Endothelial cell of umbilical vein (primary cell): ENCODE data around the gene CDH23. TPM values are rescaled to one million over a fixed set of nuclear protein-coding genes. Genes with fewer than 3 reads are reported as not detected.

Source experiments
- BruUV-seq: library from RNA; stranded (reverse); fragments of 400-500 nt; replicated peaks from 2 replicates; lab custom pipeline; 2021; lab: Mats Ljungman, UMichigan
- CTCF ChIA-PET: fragments of 300-600, 350-600 bp; sonication (Branson Sonifier 250); formaldehyde crosslinking; loops from one replicate; lab custom pipeline; 2021; ENCODE audit warnings: antibody characterized with exemption, inconsistent platforms; lab: Charles Lee
- POLR2A ChIA-PET: fragments of 300-600, 350-600 bp; sonication (Branson Sonifier 250); formaldehyde crosslinking; loops from one replicate; lab custom pipeline; 2021; ENCODE audit warnings: antibody characterized with exemption, inconsistent platforms; lab: Charles Lee
- DNase-seq: peaks from one replicate; pipeline ENCODE4 v3.0.0-alpha.2; 2011; ENCODE audit warnings: low read depth, low spot score
- FAIRE-seq: peaks from 2 replicates; lab custom pipeline; 2011; peaks lifted over from hg19 to GRCh38; lab: Jason Lieb, UNC
- H2AFZ ChIP-seq: 2 replicates; pipeline ENCODE4 v1.6.0; 2012; ENCODE audit warnings: low read depth, low read length, control low read depth, inconsistent platforms
- H3K27ac ChIP-seq: 2 replicates; pipeline ENCODE4 v1.5.1; 2011; ENCODE audit warnings: low read depth, mild to moderate bottlenecking, control low read depth, low read length, moderate library complexity; ENCODE audit not compliant: insufficient read depth
- H3K27me3 ChIP-seq, 2 experiments: 2 replicates each; pipeline versions ENCODE4 v1.6.0 to v1.6.1; 2011; ENCODE audit warnings: low read length in 2 of 2, mixed read lengths in 1 of 2; ENCODE audit not compliant: control insufficient read depth in 2 of 2, insufficient read depth in 2 of 2
- H3K36me3 ChIP-seq, 2 experiments: 2 replicates in 1 of 2; 3 replicates in 1 of 2; pipeline ENCODE4 v1.5.1; 2011; ENCODE audit warnings: low read length in 2 of 2, mild to moderate bottlenecking in 1 of 2, moderate library complexity in 1 of 2; ENCODE audit not compliant: control insufficient read depth in 2 of 2, insufficient read depth in 2 of 2; ENCODE audit errors: extremely low read depth in 1 of 2
- H3K4me1 ChIP-seq: 3 replicates; pipeline ENCODE4 v1.5.1; 2011; ENCODE audit warnings: mild to moderate bottlenecking, low read length; ENCODE audit not compliant: control insufficient read depth, insufficient read depth; ENCODE audit errors: extremely low read depth
- H3K4me2 ChIP-seq: 2 replicates; pipeline ENCODE4 v1.6.1; 2011; ENCODE audit warnings: low read length, control low read depth, mixed read lengths; ENCODE audit not compliant: insufficient read depth
- H3K4me3 ChIP-seq, 3 experiments: fragments of 200-600 bp in 1 of 3; sonication (generic), shearing (Covaris generic) in 1 of 3; replicated peaks in 1 of 3; 2 replicates each; pipeline ENCODE4 v1.5.1; 2011 to 2016; ENCODE audit warnings: control low read depth in 3 of 3, low read length in 3 of 3, mild to moderate bottlenecking in 2 of 3, inconsistent platforms in 1 of 3, low read depth in 1 of 3, moderate library complexity in 1 of 3; ENCODE audit not compliant: insufficient read depth in 1 of 3
- H3K79me2 ChIP-seq: 2 replicates; pipeline ENCODE4 v1.6.0; 2012; ENCODE audit warnings: low read length, inconsistent platforms; ENCODE audit not compliant: control insufficient read depth, insufficient read depth
- H3K9ac ChIP-seq: replicated peaks from 2 replicates; pipeline ENCODE3; 2011; ENCODE audit warnings: low read length, control low read depth; ENCODE audit not compliant: insufficient read depth; ENCODE audit errors: extremely low read depth
- H3K9me1 ChIP-seq: replicated peaks from 3 replicates; pipeline ENCODE4 v1.6.0; 2011; ENCODE audit warnings: mild to moderate bottlenecking, low read length; ENCODE audit not compliant: control insufficient read depth, insufficient read depth; ENCODE audit errors: extremely low read depth
- H3K9me3 ChIP-seq: replicated peaks from 2 replicates; pipeline ENCODE4 v1.5.1; 2012; ENCODE audit warnings: low read length, inconsistent platforms; ENCODE audit not compliant: control insufficient read depth, insufficient read depth
- H4K20me1 ChIP-seq: replicated peaks from 2 replicates; pipeline ENCODE3; 2011; ENCODE audit warnings: mild to moderate bottlenecking, low read length; ENCODE audit not compliant: control insufficient read depth, insufficient read depth; ENCODE audit errors: extremely low read depth
- EZH2 ChIP-seq: IDR thresholded peaks from 2 replicates; pipeline ENCODE4 v1.6.1; 2012; ENCODE audit warnings: borderline replicate concordance, low read depth, mild to moderate bottlenecking, moderate library complexity, low read length, inconsistent platforms; ENCODE audit not compliant: severe bottlenecking
- FOS ChIP-seq: IDR thresholded peaks from 2 replicates; pipeline ENCODE4 v1.6.1; 2011; ENCODE audit warnings: mild to moderate bottlenecking, low read length, moderate library complexity, borderline replicate concordance; ENCODE audit not compliant: insufficient read depth
- GATA2 ChIP-seq: IDR thresholded peaks from 2 replicates; pipeline ENCODE4 v1.7.0; 2011; ENCODE audit warnings: low read depth, mild to moderate bottlenecking, moderate library complexity, mixed read lengths, low read length; ENCODE audit not compliant: insufficient read length, insufficient read depth
- JUN ChIP-seq: IDR thresholded peaks from 2 replicates; pipeline ENCODE4 v1.6.1; 2011; ENCODE audit warnings: borderline replicate concordance, low read depth; ENCODE audit not compliant: insufficient read length, insufficient read depth
- MYC ChIP-seq: IDR thresholded peaks from one replicate; pipeline ENCODE4 v1.6.1; 2011; ENCODE audit warnings: mild to moderate bottlenecking, low read depth, low read length
- POLR2A ChIP-seq: IDR thresholded peaks from 2 replicates; pipeline ENCODE4 v1.6.1; 2012; ENCODE audit warnings: low read depth, mild to moderate bottlenecking, control low read depth, low read length
- POLR2AphosphoS5 ChIP-seq: IDR thresholded peaks from 2 replicates; pipeline ENCODE4 v1.6.1; 2012; ENCODE audit warnings: low read depth, mild to moderate bottlenecking, control low read depth, low read length, moderate library complexity; ENCODE audit not compliant: insufficient read depth
- dilution Hi-C: fragments of 300-500 bp; cut with MboI; formaldehyde crosslinking; loops from one replicate; pipeline ENCODE4 v1.15.0; 2019; ENCODE audit warnings: low sequenced_read_pairs; ENCODE audit not compliant: extremely low pct_ligation_motif_present
- intact Hi-C: fragments of 100-400 bp; cut with micrococcal nuclease; formaldehyde crosslinking; loops from one replicate; pipeline ENCODE4 v1.10.0; 2022
- polyA plus RNA-seq, 4 experiments: library from polyadenylated mRNA; depleted of rRNA in 3 of 4; stranded (reverse) in 3 of 4; unstranded in 1 of 4; fragments of >200 nt; gene quantifications; 2 replicates each; pipeline versions ENCODE4 v1.2.1 to v1.2.3, GENCODE V29; 2011 to 2012; ENCODE audit warnings: missing spikeins in 1 of 4
- total RNA-seq: library from RNA; stranded (reverse); gene quantifications from 2 replicates; pipeline ENCODE4 v1.2.3, GENCODE V29; 2021
- TF ChIP-seq, protein P1 (sequence below), 2 donors: IDR thresholded peaks; 1 replicate in 1 of 2; 2 replicates in 1 of 2; pipeline ENCODE4 v1.5.1; 2011; ENCODE audit warnings: low read length in 2 of 2, mild to moderate bottlenecking in 2 of 2, moderate library complexity in 2 of 2, control low read depth in 1 of 2, inconsistent platforms in 1 of 2, low read depth in 1 of 2; ENCODE audit not compliant: insufficient read depth in 1 of 2; ENCODE audit errors: extremely low read depth in 1 of 2
- TF ChIP-seq, protein P2 (sequence below): IDR thresholded peaks from 2 replicates; pipeline ENCODE4 v1.6.1; 2011; ENCODE audit not compliant: insufficient read depth, insufficient read length

The CDH23 gene
- total and polyA plus RNA-seq, 2 donors (not counting 3 experiments of a cell fraction or from before 2014, with no cell fraction given): not detected

GRCh38 chr10:71665456-71665855, 268.7 kb downstream of the CDH23 start:
- Histone ChIP-seq H3K4me2 (no peak overlapping the region), H3K27ac (no peak overlapping the region), H3K9me1 (no peaks in the 10 kb centered on the region), H3K27me3 (no peaks in the 10 kb centered on the region), H3K4me1 (no peaks in the 10 kb centered on the region), H3K79me2 (no peaks in the 10 kb centered on the region), H2AFZ (no peak overlapping the region), H4K20me1 (no peaks in the 10 kb centered on the region), H3K9ac (no peak overlapping the region), H3K9me3 (no peaks in the 10 kb centered on the region), H3K36me3 (no peaks in the 10 kb centered on the region), H3K4me3 (no peak overlapping the region)
- TF ChIP-seq EZH2: no peak
- no peak for TF ChIP-seq POLR2A
- TF ChIP-seq, protein P1, sequence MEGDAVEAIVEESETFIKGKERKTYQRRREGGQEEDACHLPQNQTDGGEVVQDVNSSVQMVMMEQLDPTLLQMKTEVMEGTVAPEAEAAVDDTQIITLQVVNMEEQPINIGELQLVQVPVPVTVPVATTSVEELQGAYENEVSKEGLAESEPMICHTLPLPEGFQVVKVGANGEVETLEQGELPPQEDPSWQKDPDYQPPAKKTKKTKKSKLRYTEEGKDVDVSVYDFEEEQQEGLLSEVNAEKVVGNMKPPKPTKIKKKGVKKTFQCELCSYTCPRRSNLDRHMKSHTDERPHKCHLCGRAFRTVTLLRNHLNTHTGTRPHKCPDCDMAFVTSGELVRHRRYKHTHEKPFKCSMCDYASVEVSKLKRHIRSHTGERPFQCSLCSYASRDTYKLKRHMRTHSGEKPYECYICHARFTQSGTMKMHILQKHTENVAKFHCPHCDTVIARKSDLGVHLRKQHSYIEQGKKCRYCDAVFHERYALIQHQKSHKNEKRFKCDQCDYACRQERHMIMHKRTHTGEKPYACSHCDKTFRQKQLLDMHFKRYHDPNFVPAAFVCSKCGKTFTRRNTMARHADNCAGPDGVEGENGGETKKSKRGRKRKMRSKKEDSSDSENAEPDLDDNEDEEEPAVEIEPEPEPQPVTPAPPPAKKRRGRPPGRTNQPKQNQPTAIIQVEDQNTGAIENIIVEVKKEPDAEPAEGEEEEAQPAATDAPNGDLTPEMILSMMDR (IDR thresholded peaks at IDR 0.05; ENCODE audit: extremely low read depth in 1 of 2, insufficient read depth in 1 of 2, low read depth in 1 of 2, low read length in 2 of 2): no peak
- no peak for TF ChIP-seq FOS
- TF ChIP-seq GATA2: no peak
- TF ChIP-seq JUN: no peak
- no peak for TF ChIP-seq POLR2AphosphoS5
- no peak for TF ChIP-seq MYC
- TF ChIP-seq, protein P2, sequence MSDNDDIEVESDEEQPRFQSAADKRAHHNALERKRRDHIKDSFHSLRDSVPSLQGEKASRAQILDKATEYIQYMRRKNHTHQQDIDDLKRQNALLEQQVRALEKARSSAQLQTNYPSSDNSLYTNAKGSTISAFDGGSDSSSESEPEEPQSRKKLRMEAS: no peak
- intact Hi-C loops (no loop called here), dilution Hi-C loops (no loop called here)
- no TSS peak for BruUV-seq
- CTCF ChIA-PET: interaction anchor here (1.1 to 3.2 kb wide), 5 partner anchors 11 to 43 kb away, joined by 3 to 10 read pairs (median 5); no protein-coding TSS in a partner anchor
- FAIRE-seq (no peak), DNase-seq (no peak)
- POLR2A ChIA-PET: no interaction called here
